ENCODE results near the gene SULT1A1. TPM values are rescaled to one million over a fixed set of nuclear protein-coding genes. Genes with fewer than 3 reads are reported as not detected.

Gene SULT1A1
- total and polyA plus RNA-seq, 2 of the 13 experiments (the other 11 are each of a cell fraction or from before 2014, with no cell fraction given): 114 to 147 TPM

DNA sequence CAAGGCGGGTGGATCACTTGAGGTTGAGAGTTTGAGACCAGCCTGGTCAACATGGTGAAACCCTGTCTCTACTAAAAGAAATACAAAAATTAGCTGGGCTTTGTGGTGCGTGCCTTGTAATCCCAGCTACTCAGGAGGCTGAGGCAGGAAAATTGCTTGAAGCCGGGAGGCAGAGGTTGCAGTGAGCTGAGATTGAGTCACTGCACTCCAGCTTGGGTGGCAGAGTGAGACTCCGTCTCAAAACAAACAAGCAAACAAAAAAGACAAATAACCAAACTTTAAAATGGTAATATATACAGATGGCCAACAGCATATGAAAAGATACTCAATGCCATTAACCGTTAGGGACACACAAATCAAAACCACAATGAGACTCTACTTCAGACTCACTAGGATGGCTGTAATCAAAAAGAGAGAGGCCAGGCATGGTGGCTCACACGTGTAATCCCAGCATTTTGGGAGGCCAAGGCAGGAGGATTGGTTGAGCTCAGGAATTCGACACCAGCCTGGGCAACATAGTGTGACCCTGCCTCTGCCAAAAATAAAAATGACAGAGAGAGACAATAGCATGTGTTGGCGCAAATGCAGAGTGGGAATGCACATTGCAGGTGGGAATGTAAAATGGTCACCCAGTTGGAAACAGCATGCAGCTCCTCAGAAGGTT lies 34.3 kb downstream of the SULT1A1 start:
- CTCF ChIA-PET (ENCODE audit: low intra/inter-chr PET ratio, low total read pairs): no interaction called here
- Histone ChIP-seq H3K9ac (ENCODE audit: insufficient read depth, low read depth, low read length) (no peak overlapping the region), H3K27me3 (ENCODE audit: control insufficient read depth in 1 of 2, insufficient read depth in 2 of 2, low read length in 2 of 2) (no peaks in the 10 kb centered on the region), H2AFZ (ENCODE audit: low read length) (no peak overlapping the region), H3K4me3 (replicated peaks in 1 of 3; ENCODE audit: insufficient read depth in 1 of 3, low read depth in 2 of 3, low read length in 3 of 3) (no peak overlapping the region), H3K79me2 (ENCODE audit: insufficient read depth, low read length) (no peaks in the 10 kb centered on the region), H3K27ac (ENCODE audit: extremely low read length, insufficient read depth, low read length) (no peak overlapping the region), H3K36me3 (replicated peaks in 1 of 2; ENCODE audit: control insufficient read depth in 1 of 2, insufficient read depth in 2 of 2, low read length in 2 of 2) (peaks cover 2 to 9% of the 10 kb centered on the region in 2 experiments; a peak in 4 of 5 replicates), H3K4me1 (ENCODE audit: insufficient read depth, low read length) (peaks cover 4% of the 10 kb centered on the region), H3K9me3 (ENCODE audit: low read length) (no peaks in the 10 kb centered on the region), H3K4me2 (ENCODE audit: low read depth, low read length) (no peak overlapping the region), H4K20me1 (ENCODE audit: insufficient read depth, low read length) (no peaks in the 10 kb centered on the region)
- FAIRE-seq (no peak), ATAC-seq (no peak), DNase-seq (ENCODE audit: low spot score) (no peak)
- 94% methylated on average over 8 of the region's 8 CpGs for WGBS (ENCODE audit: low lambda C conversion rate)
- TF ChIP-seq MED8 (CRISPR knock-in tag; IDR thresholded peaks at IDR 0.05; ENCODE audit: insufficient replicate concordance) (no peak), TBL1XR1 (IDR thresholded peaks at IDR 0.05; ENCODE audit: borderline replicate concordance, low read length, partially characterized antibody) (no peak), PHF20 (CRISPR knock-in tag; IDR thresholded peaks at IDR 0.05) (no peak), JUND (CRISPR knock-in tag; IDR thresholded peaks at IDR 0.05) (no peak)
- TF ChIP-seq, protein P1, sequence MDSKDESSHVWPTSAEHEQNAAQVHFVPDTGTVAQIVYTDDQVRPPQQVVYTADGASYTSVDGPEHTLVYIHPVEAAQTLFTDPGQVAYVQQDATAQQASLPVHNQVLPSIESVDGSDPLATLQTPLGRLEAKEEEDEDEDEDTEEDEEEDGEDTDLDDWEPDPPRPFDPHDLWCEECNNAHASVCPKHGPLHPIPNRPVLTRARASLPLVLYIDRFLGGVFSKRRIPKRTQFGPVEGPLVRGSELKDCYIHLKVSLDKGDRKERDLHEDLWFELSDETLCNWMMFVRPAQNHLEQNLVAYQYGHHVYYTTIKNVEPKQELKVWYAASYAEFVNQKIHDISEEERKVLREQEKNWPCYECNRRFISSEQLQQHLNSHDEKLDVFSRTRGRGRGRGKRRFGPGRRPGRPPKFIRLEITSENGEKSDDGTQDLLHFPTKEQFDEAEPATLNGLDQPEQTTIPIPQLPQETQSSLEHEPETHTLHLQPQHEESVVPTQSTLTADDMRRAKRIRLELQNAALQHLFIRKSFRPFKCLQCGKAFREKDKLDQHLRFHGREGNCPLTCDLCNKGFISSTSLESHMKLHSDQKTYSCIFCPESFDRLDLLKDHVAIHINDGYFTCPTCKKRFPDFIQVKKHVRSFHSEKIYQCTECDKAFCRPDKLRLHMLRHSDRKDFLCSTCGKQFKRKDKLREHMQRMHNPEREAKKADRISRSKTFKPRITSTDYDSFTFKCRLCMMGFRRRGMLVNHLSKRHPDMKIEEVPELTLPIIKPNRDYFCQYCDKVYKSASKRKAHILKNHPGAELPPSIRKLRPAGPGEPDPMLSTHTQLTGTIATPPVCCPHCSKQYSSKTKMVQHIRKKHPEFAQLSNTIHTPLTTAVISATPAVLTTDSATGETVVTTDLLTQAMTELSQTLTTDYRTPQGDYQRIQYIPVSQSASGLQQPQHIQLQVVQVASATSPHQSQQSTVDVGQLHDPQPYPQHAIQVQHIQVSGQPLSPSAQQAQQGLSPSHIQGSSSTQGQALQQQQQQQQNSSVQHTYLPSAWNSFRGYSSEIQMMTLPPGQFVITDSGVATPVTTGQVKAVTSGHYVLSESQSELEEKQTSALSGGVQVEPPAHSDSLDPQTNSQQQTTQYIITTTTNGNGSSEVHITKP (CRISPR knock-in tag; IDR thresholded peaks at IDR 0.05; ENCODE audit: low read depth): no peak
- TF ChIP-seq, protein P2, sequence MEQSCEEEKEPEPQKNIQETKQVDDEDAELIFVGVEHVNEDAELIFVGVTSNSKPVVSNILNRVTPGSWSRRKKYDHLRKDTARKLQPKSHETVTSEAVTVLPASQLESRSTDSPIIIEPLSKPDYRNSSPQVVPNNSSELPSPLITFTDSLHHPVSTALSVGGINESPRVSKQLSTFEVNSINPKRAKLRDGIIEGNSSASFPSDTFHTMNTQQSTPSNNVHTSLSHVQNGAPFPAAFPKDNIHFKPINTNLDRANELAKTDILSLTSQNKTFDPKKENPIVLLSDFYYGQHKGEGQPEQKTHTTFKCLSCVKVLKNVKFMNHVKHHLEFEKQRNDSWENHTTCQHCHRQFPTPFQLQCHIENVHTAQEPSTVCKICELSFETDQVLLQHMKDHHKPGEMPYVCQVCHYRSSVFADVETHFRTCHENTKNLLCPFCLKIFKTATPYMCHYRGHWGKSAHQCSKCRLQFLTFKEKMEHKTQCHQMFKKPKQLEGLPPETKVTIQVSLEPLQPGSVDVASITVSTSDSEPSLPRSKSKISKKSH (CRISPR knock-in tag; IDR thresholded peaks at IDR 0.05; ENCODE audit: borderline replicate concordance): no peak
- intact Hi-C loops (cut with micrococcal nuclease; ENCODE audit: unreplicated experiment) (no loop called here), in situ Hi-C loops (cut with HindIII; ENCODE audit: extremely low pct_ligation_motif_present, low pct_unique_long_range_greater_than_20kb) (no loop called here)
- BruUV-seq (replicated peaks): no TSS peak
- POLR2A ChIA-PET: no interaction called here
